Activated CD8-positive, alpha-beta memory T cell treated with anti-CD3 and anti-CD28 coated beads, Interleukin-2, amount 50 U/mL, for 1 hour (primary cell): ENCODE results near the gene CRACR2B.

Experiments
- DNase-seq: peaks from one replicate; pipeline ENCODE4 v3.0.0-alpha.2; 2020; ENCODE audit errors: extremely low read depth

CRACR2B gene

DNA sequence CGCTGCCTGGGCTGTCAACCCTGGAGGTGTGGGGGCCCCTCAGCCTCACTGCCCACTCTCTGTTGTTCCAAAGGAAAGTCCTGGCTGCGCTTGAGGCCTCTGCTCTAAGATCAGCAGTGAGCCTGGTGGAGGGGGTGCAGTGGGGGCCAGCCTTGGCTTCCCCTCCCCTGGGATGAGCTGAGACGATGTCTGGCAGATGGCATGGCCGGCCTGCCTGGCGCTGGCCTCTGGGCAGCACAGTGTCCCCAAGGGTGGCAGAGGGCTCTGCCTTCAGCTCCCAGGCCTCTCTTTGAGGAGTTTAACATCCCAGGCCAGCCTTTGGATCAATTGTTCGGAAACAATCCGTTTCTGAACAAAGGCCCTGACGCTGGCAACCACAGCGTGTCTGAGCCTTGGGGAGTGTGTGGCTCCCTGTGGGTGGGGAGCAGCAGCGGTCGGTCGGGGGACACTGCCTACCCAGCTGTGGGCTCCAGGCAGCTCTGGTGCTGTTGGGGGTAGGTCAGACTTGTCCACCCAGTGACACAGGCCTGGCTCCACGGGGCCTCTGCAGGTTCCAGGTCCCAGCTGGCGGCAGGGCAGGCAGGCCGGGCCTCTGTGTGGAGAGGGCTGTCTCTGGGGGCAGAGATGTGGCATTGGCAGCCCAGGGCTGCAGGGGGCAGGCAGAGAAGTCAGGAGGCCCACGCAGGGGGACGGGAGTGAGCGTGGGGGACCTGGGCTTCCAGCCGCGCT lies 27.0 kb downstream of the CRACR2B start:
- DNase-seq = no peak

DNA sequence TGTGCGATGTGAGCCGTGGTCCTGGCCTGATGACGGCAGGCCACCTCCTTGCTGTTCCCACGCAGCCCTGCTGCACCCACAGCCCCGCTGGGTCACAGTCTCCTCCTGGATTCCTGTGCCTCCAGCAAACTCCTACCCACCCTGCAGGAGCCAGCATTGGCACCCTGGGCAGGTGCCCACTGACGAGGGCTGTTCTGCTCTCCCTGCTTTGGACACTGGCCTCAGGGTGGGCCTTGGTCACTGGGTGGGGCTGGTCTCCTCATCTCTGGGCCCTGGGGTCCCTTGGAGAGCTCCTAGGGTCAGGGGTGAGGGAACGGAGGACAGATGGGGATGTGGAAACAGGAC lies 27.6 kb downstream of the CRACR2B start:
- no peak for DNase-seq

GRCh38 chr11:855796-856195 lies 28.1 kb downstream of the CRACR2B start:
- no peak for DNase-seq

DNA sequence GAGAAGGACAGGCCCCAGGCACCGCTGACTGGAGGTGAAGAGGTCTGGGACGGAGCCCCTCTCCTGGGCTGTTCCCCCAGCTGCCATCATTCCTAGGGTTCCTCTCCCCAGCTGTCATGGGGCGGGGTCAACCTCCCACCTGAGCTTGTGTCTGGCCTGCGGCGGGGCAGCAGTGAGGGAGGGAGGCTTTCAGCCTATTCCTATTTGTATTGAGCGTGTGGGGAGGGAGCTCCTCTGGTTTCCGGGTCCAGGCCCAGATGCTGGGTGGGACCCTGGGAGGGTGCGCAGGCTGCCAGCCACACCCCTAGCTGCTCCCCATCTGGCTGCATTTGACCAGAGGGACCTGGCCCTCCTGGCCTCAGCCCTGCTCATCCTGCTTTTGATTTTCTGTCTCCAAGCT lies 28.7 kb downstream of the CRACR2B start:
- no peak for DNase-seq

GRCh38 chr11:858053-858761 lies 30.5 kb downstream of the CRACR2B start:
- no peak for DNase-seq

GRCh38 chr11:858762-859339 lies 31.1 kb downstream of the CRACR2B start:
- no peak for DNase-seq

DNA sequence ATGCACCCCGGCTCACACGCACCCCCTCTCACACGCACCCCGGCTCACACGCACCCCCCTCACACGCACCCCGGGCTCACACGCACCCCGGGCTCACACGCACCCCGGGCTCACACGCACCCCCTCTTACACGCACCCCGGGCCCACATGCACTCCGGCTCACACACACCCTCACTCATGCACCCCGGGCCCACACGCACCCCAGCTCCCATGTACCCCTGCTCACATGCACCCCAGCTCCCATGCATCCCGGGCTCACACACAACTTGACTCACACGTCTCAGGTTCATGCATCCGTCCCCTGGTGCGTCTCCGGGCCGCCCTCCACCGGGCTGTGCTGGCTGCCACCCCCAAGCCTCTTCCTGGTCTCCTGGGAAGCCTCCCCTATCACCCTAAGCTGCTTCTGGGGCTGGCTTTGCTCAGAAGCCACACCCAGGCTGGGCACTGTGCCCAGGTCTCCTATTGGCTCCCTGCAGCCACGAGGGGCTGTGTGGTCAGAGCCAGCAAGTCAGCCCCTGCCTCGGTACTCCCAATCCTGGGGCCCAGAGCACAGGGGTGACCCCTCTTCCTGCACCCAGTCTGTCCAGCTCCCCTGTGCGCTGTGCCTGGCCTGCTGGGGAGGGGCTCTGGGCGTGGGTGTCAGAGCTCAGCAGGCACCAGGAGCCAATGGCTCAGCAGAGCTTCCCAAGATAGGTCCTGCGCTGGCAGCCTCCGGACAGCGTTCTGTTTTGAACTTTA lies 31.8 kb downstream of the CRACR2B start:
- no peak for DNase-seq

DNA sequence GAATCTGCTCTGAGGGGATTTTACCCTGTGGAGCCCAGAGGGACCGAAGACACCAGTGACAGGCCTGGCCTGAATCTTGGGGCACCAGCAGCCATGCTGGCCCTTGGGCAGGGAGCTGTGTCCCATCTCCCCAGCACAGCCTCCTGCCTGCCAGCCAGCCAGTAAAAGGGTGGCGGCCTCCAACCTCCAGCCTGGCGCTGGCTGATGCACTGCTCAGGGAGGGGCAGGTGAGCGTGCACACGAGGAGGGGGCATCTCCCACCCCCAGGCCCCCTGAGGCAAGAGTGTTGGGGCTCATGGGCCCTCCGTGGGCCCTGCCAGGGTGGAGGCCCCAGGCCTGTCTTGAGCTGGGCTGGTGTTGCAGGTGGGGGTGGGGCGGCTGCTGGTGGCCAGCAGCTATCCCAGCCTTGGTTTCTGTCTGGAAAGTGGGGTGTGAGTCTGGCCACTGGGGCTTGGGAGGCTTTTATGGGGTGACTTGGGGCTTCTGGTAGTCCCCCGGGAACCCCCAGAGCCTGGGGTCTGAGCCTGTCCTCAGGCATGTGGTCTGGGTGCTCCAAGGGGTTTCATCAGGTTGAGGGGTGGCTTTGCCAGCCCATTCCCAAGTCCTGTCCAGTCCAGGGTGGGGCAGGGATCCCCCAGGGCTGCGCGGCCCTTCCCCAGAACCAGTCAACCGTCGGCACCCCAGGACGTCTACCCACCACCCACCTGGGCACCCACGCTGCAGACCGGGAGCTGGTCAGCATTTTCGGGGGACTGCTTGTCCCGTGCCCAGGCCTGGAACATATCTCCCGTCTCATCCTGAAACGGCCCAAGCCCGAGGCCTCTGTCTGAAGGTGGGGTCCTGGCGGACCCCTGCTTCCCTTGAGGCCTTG lies 32.8 kb downstream of the CRACR2B start:
- DNase-seq = no peak

- DNase-seq = no peak
Observed at GRCh38 chr11:861105-861479, 33.4 kb downstream of the CRACR2B start.

- no peak for DNase-seq
Observed at GRCh38 chr11:862081-862661, 34.5 kb downstream of the CRACR2B start.

DNA sequence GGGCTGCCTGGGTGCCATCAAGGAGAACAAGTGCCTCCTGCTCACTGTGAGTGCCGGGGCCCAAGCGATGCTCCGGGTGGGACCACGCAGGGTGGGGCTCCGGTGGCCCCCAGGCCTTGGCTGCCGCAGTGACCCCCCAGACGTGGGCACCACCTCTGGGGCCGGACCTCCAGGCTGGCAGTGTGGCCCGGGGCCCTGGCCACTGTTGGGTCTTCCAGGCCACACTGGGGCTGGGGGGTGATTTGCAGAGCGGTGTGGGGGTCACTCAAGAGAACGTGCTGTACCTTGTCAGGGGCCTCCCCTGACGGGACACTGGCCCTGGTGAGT lies 34.9 kb downstream of the CRACR2B start:
- DNase-seq = no peak

DNA sequence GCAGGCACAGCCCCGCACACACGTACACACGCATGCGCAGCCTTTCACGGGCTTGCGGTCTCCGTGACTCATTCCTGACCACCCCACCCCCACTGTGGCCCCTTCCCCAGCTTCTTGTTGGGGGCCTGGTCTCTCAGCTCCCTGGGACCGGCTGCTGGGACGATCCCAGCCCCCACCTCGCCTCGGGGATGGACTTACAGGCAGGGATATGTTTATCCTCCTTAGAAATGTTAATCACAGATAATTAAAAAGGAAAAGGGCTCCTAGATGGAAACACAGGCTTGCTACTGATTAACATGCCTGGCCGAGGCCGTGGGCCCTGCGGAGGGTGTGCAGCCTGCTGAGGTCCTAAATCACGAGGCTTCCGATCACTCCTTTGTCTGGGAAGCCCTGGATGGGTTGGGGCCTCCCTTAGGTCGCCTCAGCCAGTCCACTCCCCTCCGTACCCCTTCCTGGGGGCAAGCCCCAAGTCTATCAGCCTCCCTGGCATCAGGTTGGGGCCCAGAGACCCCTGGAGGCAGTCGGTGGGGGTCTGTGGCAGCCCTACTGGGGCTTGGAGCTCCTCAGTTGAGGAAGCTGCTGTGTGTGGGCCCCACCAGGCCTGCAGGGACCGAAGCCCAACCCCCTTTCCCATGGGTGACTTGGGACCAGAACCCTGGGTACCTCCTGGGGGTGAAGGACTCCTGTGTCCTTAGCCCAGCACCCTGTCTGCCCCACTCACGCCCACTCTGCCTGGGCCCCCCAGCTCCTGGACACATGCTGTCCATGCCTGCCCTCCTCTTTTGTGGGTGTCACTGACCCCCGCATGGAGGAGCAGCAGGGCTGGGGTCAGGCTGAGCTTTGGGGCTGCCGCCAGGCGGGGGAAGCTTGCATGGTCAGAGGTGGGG lies 35.5 kb downstream of the CRACR2B start:
- no peak for DNase-seq

GRCh38 chr11:863910-864827 lies 36.5 kb downstream of the CRACR2B start:
- DNase-seq = no peak

DNA sequence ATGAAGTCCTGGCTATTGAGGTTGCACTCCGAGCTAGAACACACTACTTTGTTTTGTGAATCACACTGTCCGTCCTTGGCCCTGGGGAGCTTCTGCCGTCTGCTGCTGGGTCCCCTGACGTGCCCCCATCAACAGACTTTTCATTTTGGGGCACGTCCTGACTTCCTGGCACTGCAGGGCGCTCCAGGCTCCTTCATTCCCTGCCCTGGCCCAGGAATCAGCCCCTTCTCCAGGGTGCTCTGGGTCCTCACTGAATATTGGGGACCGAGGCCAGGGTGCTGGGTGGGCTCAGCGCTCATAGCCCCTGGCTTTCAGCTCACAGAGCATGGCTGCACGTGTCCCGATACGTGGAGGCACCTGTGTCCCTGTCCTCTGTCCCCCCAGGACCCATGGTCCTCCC lies 37.2 kb downstream of the CRACR2B start:
- DNase-seq = no peak

DNA sequence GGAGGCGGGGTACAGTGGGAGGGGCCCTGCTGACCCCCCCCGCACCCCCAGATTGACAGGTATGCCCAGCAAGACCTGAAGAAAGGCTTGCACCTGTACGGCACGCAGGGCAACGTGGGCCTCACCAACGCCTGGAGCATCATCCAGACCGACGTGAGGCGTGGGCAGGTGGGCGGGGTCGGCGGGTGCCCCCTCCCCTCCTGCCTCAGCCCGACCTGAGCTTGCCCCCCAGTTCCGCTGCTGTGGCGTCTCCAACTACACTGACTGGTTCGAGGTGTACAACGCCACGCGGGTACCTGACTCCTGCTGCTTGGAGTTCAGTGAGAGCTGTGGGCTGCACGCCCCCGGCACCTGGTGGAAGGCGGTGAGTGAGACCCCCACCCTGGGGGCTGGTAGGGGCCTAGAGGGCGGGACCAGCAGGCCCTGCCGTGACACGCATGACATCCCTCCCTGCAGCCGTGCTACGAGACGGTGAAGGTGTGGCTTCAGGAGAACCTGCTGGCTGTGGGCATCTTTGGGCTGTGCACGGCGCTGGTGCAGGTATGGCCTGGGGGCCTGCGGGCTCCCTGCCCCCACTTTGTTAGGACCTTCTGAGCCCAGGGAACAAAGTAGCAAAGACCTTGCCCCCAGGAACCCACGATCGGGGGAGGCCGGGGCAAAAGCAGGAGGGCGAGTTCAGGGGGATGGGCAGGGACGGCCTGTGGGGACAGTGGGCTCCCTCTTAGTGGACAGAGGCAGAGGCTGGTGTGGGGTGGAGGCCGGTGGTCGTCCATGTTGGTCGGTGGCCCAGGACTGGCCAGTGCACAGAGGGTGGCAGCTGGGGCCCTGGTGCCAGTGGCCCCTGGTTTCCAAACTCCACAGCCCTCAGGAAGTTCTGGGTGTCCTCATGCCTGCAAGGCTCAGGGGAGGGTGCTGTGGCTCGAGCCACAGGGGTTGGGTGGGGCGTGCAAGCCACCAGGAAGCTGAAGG lies 38.0 kb downstream of the CRACR2B start:
- DNase-seq = no peak

DNA sequence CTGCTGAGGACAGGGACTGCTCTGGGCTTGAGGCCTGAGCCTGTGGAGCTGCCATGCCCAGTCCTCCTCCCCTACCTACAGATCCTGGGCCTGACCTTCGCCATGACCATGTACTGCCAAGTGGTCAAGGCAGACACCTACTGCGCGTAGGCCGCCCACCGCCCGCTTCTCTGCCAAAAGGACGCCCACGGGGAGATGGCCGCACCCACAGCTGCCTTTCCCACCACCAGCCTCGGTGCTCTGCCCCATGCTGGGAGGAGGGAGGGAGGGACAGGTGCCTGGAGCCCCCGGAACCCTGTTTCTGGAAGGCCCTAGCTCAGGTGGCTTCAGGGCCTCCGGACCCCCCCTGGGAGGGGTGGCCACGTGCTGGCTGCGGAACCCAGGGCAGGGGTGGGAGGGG lies 38.8 kb downstream of the CRACR2B start:
- DNase-seq = no peak

GRCh38 chr11:867856-868358 lies 40.2 kb downstream of the CRACR2B start:
- no peak for DNase-seq

DNA sequence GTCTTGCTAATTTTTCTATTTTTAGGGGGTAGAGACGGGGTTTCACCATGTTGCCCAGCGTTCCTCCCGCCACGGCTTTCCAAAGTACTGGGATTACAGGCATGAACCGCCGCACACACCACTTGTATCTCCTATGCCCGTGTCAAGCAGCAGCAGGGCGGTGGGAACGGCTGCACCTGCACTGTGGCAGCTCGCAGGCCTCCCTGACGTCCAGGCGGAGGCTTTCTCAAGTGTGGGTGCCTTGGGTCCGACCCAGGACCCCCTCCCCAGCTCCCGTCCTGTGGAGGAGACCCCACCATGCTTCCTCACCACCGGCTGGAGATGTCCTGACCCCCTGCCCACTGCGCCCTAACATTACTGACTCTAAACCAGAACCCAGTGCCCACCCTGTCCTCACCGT lies 40.7 kb downstream of the CRACR2B start:
- no peak for DNase-seq
